ACC112 (cell line): Measurements from ENCODE around the gene SNAI3.

Experiments used
- H2AFZ ChIP-seq: fragments of 200-600 bp; sonication (generic); one replicate; pipeline ENCODE4 v1.6.0; 2017; ENCODE audit warnings: antibody characterized with exemption, low read length; ENCODE audit not compliant: unreplicated experiment
- H3K27ac ChIP-seq: fragments of 200-600 bp; sonication (generic); 2 replicates; pipeline ENCODE4 v1.5.1; 2014; ENCODE audit warnings: low read depth, mild to moderate bottlenecking, antibody characterized with exemption, low read length, moderate library complexity
- H3K27me3 ChIP-seq: fragments of 200-600 bp; sonication (generic); 2 replicates; pipeline ENCODE4 v1.6.1; 2014; ENCODE audit warnings: mild to moderate bottlenecking, antibody characterized with exemption, low read length, moderate library complexity, mixed read lengths; ENCODE audit not compliant: insufficient read depth
- H3K36me3 ChIP-seq: fragments of 200-600 bp; sonication (generic); 2 replicates; pipeline ENCODE4 v1.6.1; 2016; ENCODE audit warnings: mild to moderate bottlenecking, antibody characterized with exemption, low read length, moderate library complexity, mixed read lengths; ENCODE audit not compliant: insufficient read depth
- H3K4me1 ChIP-seq: fragments of 200-600 bp; sonication (generic); one replicate; pipeline ENCODE4 v1.6.1; 2016; ENCODE audit warnings: low read length, mixed read lengths; ENCODE audit not compliant: insufficient read depth, unreplicated experiment, control insufficient read depth
- H3K4me3 ChIP-seq: fragments of 200-600 bp; sonication (generic); 2 replicates; pipeline ENCODE4 v1.5.1; 2014; ENCODE audit warnings: mild to moderate bottlenecking, low read depth, low read length
- H3K79me2 ChIP-seq: fragments of 200-600 bp; sonication (generic); one replicate; pipeline ENCODE4 v1.6.0; 2016; ENCODE audit warnings: low read length; ENCODE audit not compliant: control insufficient read depth, unreplicated experiment, insufficient read depth

SNAI3 gene

GRCh38 chr16:88697116-88697830 lies 11.0 kb upstream of the SNAI3 start:
- Histone ChIP-seq H3K79me2 (no peaks in the 10 kb centered on the region), H2AFZ (no peak overlapping the region), H3K36me3 (no peaks in the 10 kb centered on the region), H3K27me3 (no peaks in the 10 kb centered on the region), H3K4me1 (no peaks in the 10 kb centered on the region), H3K4me3 (no peak overlapping the region), H3K27ac (no peak overlapping the region)

GRCh38 chr16:88696441-88696840 lies 10.1 kb upstream of the SNAI3 start:
- Histone ChIP-seq H3K27me3 (no peaks in the 10 kb centered on the region), H3K4me1 (no peaks in the 10 kb centered on the region), H3K36me3 (no peaks in the 10 kb centered on the region), H3K4me3 (no peak overlapping the region), H2AFZ (no peak overlapping the region), H3K27ac (no peak overlapping the region), H3K79me2 (no peaks in the 10 kb centered on the region)

GRCh38 chr16:88695753-88696152 lies 9.4 kb upstream of the SNAI3 start:
- Histone ChIP-seq H3K27me3 (no peaks in the 10 kb centered on the region), H3K4me1 (no peaks in the 10 kb centered on the region), H3K79me2 (no peaks in the 10 kb centered on the region), H3K27ac (no peak overlapping the region), H3K36me3 (no peaks in the 10 kb centered on the region), H2AFZ (no peak overlapping the region), H3K4me3 (no peak overlapping the region)

- no peak overlapping the region for H3K27ac ChIP-seq
- no peaks in the 10 kb centered on the region for H3K79me2 ChIP-seq
- H3K4me1 ChIP-seq, result no peaks in the 10 kb centered on the region
- H3K27me3 ChIP-seq, result no peaks in the 10 kb centered on the region
- no peaks in the 10 kb centered on the region for H3K36me3 ChIP-seq
- no peak overlapping the region for H2AFZ ChIP-seq
- H3K4me3 ChIP-seq, result no peak overlapping the region
Measured at GRCh38 chr16:88695218-88695617, 8.9 kb upstream of the SNAI3 start.

GRCh38 chr16:88694221-88695087 lies 8.1 kb upstream of the SNAI3 start:
- no peaks in the 10 kb centered on the region for H3K4me1 ChIP-seq
- no peak overlapping the region for H3K27ac ChIP-seq
- no peak overlapping the region for H3K4me3 ChIP-seq
- no peak overlapping the region for H2AFZ ChIP-seq
- no peaks in the 10 kb centered on the region for H3K36me3 ChIP-seq
- H3K27me3 ChIP-seq, result no peaks in the 10 kb centered on the region
- no peaks in the 10 kb centered on the region for H3K79me2 ChIP-seq

GRCh38 chr16:88693420-88694177 lies 7.3 kb upstream of the SNAI3 start:
- Histone ChIP-seq H3K4me1 (no peaks in the 10 kb centered on the region), H2AFZ (no peak overlapping the region), H3K27me3 (peaks cover 4% of the 10 kb centered on the region; the same call in 1 of the 2 replicates), H3K27ac (no peak overlapping the region), H3K4me3 (no peak overlapping the region), H3K36me3 (no peaks in the 10 kb centered on the region), H3K79me2 (no peaks in the 10 kb centered on the region)

GRCh38 chr16:88692861-88693260 lies 6.6 kb upstream of the SNAI3 start:
- no peak overlapping the region for H3K4me3 ChIP-seq
- H2AFZ ChIP-seq, result no peak overlapping the region
- no peaks in the 10 kb centered on the region for H3K36me3 ChIP-seq
- no peaks in the 10 kb centered on the region for H3K79me2 ChIP-seq
- no peak overlapping the region for H3K27ac ChIP-seq
- H3K27me3 ChIP-seq, result peaks cover 10% of the 10 kb centered on the region; the same call in 1 of the 2 replicates
- H3K4me1 ChIP-seq, result no peaks in the 10 kb centered on the region

GRCh38 chr16:88691924-88692560 lies 5.7 kb upstream of the SNAI3 start:
- no peak overlapping the region for H3K4me3 ChIP-seq
- H3K79me2 ChIP-seq, result no peaks in the 10 kb centered on the region
- H3K27ac ChIP-seq, result no peak overlapping the region
- no peaks in the 10 kb centered on the region for H3K36me3 ChIP-seq
- H3K27me3 ChIP-seq, result peaks cover 10% of the 10 kb centered on the region; the same call in 1 of the 2 replicates
- H2AFZ ChIP-seq, result no peak overlapping the region
- no peaks in the 10 kb centered on the region for H3K4me1 ChIP-seq

- Histone ChIP-seq H3K27ac (no peak overlapping the region), H3K4me3 (no peak overlapping the region), H3K36me3 (no peaks in the 10 kb centered on the region), H2AFZ (no peak overlapping the region), H3K79me2 (no peaks in the 10 kb centered on the region), H3K27me3 (peaks cover 14% of the 10 kb centered on the region; the same call in 1 of the 2 replicates), H3K4me1 (no peaks in the 10 kb centered on the region)
Measured at GRCh38 chr16:88691129-88691813, 5.0 kb upstream of the SNAI3 start.
